ENCODE results near the gene LAMA2. TPM values are rescaled to one million over a fixed set of nuclear protein-coding genes. Genes with fewer than 3 reads are reported as not detected.

Gene LAMA2
- total and polyA plus RNA-seq, 2 donors (not counting 1 experiment from before 2014, with no cell fraction given): 19.5 to 67.5 TPM

DNA sequence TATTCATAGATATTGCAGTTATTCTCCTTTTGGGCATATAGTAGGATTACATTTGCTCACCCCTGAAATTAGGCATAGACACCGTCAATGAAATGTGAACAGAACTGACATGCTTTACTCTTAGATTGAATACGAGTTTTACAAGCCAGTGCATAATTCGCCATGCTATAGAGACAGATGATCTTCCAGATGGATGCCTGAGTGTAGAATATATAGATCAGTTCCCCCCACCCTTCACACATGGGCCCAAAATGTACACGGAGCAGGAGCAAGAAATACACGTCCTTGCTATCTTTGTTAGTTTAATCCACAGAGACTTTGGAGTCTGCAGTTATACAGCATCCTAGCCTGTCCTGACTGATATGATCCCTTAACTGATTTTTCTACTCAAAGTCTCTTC lies 47.4 kb downstream of the LAMA2 start:
- Histone ChIP-seq H3K27ac (ENCODE audit: insufficient read depth, low read length) (no peak overlapping the region), H3K4me2 (ENCODE audit: extremely low read depth, insufficient read depth, low read length) (no peak overlapping the region), H3K4me1 (ENCODE audit: control insufficient read depth, extremely low read depth, insufficient read depth, low read length) (no peaks in the 10 kb centered on the region), H4K20me1 (ENCODE audit: control insufficient read depth, extremely low read depth, insufficient read depth, low read length) (no peaks in the 10 kb centered on the region), H3K9ac (ENCODE audit: insufficient read depth, low read length) (no peak overlapping the region), H3K79me2 (ENCODE audit: control insufficient read depth, insufficient read depth, low read length) (no peaks in the 10 kb centered on the region), H3K9me3 (ENCODE audit: control insufficient read depth, insufficient read depth, low read depth, low read length) (no peaks in the 10 kb centered on the region), H3K27me3 (ENCODE audit: control insufficient read depth, insufficient read depth, low read length) (no peaks in the 10 kb centered on the region), H3K4me3 (replicated peaks in 1 of 4; ENCODE audit: control extremely low read depth in 1 of 4, insufficient read depth in 1 of 4, low read depth in 3 of 4, low read length in 4 of 4) (no peak overlapping the region), H2AFZ (ENCODE audit: low read length) (no peak overlapping the region), H3K36me3 (ENCODE audit: control insufficient read depth, insufficient read depth, low read length) (no peaks in the 10 kb centered on the region)
- DNase-seq (ENCODE audit: low read depth in 2 of 2): no peak
- TF ChIP-seq EZH2 (IDR thresholded peaks at IDR 0.05; ENCODE audit: low read length, missing control alignments): no peak
- TF ChIP-seq, protein P1, sequence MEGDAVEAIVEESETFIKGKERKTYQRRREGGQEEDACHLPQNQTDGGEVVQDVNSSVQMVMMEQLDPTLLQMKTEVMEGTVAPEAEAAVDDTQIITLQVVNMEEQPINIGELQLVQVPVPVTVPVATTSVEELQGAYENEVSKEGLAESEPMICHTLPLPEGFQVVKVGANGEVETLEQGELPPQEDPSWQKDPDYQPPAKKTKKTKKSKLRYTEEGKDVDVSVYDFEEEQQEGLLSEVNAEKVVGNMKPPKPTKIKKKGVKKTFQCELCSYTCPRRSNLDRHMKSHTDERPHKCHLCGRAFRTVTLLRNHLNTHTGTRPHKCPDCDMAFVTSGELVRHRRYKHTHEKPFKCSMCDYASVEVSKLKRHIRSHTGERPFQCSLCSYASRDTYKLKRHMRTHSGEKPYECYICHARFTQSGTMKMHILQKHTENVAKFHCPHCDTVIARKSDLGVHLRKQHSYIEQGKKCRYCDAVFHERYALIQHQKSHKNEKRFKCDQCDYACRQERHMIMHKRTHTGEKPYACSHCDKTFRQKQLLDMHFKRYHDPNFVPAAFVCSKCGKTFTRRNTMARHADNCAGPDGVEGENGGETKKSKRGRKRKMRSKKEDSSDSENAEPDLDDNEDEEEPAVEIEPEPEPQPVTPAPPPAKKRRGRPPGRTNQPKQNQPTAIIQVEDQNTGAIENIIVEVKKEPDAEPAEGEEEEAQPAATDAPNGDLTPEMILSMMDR (conservative IDR thresholded peaks at IDR 0.05 in 1 of 2, IDR thresholded peaks at IDR 0.05 in 1 of 2; ENCODE audit: low read depth in 1 of 2, low read length in 2 of 2): no peak

DNA sequence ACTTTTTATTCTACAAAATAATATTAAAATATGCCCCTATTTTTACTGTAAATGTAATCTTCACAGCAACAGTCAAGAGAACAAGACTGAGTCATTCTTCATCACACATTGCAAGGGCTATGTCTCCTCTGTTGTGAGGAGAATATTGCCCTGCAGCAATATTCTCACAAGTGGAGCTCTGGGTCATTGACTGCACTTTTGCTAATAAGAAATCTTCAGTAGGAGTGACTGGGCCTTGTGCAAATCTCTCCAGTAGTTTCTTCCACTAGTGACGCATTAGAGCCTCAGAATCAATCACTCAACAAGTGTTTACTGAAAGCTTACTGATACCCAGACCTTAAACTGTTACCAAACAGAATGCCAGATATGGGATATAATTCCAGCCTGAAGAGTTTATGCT lies 49.1 kb downstream of the LAMA2 start:
- H3K27ac ChIP-seq (ENCODE audit: insufficient read depth, low read length): no peak overlapping the region
- H4K20me1 ChIP-seq (ENCODE audit: control insufficient read depth, extremely low read depth, insufficient read depth, low read length): no peaks in the 10 kb centered on the region
- no peaks in the 10 kb centered on the region for H3K36me3 ChIP-seq (ENCODE audit: control insufficient read depth, insufficient read depth, low read length)
- no peaks in the 10 kb centered on the region for H3K27me3 ChIP-seq (ENCODE audit: control insufficient read depth, insufficient read depth, low read length)
- no peak overlapping the region for H3K4me2 ChIP-seq (ENCODE audit: extremely low read depth, insufficient read depth, low read length)
- TF ChIP-seq, protein P1 (conservative IDR thresholded peaks at IDR 0.05 in 1 of 2, IDR thresholded peaks at IDR 0.05 in 1 of 2; ENCODE audit: low read depth in 1 of 2, low read length in 2 of 2): no peak
- no peak for TF ChIP-seq EZH2 (IDR thresholded peaks at IDR 0.05; ENCODE audit: low read length, missing control alignments)
- H3K9ac ChIP-seq (ENCODE audit: insufficient read depth, low read length): no peak overlapping the region
- H3K4me3 ChIP-seq (replicated peaks in 1 of 4; ENCODE audit: control extremely low read depth in 1 of 4, insufficient read depth in 1 of 4, low read depth in 3 of 4, low read length in 4 of 4): no peak overlapping the region
- no peaks in the 10 kb centered on the region for H3K79me2 ChIP-seq (ENCODE audit: control insufficient read depth, insufficient read depth, low read length)
- no peak overlapping the region for H2AFZ ChIP-seq (ENCODE audit: low read length)
- DNase-seq (ENCODE audit: low read depth in 2 of 2): peak in 1 of 2 donors; percentile 49
- no peaks in the 10 kb centered on the region for H3K4me1 ChIP-seq (ENCODE audit: control insufficient read depth, extremely low read depth, insufficient read depth, low read length)
- no peaks in the 10 kb centered on the region for H3K9me3 ChIP-seq (ENCODE audit: control insufficient read depth, insufficient read depth, low read depth, low read length)

DNA sequence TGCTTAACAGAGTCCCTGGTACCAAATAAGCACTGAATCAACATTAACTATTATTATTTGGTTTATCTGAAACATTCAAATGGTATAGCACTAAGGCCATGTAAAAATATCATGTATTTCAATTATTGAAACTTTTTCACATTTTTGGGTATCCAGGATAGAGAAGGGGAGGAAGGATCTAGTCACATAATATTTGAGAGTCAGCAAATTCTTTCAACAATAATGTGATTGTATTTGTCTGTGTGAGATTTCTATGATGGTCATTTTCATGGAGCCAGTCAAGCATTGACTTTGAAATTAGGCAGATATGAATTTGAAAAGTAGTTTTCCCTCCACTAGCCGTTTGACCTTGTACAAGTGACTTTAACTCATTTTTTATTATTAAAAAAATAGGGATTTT lies 67.9 kb downstream of the LAMA2 start:
- H3K27me3 ChIP-seq (ENCODE audit: control insufficient read depth, insufficient read depth, low read length): no peaks in the 10 kb centered on the region
- no peaks in the 10 kb centered on the region for H3K9me3 ChIP-seq (ENCODE audit: control insufficient read depth, insufficient read depth, low read depth, low read length)
- TF ChIP-seq EZH2 (IDR thresholded peaks at IDR 0.05; ENCODE audit: low read length, missing control alignments): no peak
- TF ChIP-seq, protein P1 (conservative IDR thresholded peaks at IDR 0.05 in 1 of 2, IDR thresholded peaks at IDR 0.05 in 1 of 2; ENCODE audit: low read depth in 1 of 2, low read length in 2 of 2): no peak

More for the DNA sequence above, 67.9 kb downstream of the LAMA2 start:
- no peak overlapping the region for H2AFZ ChIP-seq (ENCODE audit: low read length)
- no peak overlapping the region for H3K4me3 ChIP-seq (replicated peaks in 1 of 4; ENCODE audit: control extremely low read depth in 1 of 4, insufficient read depth in 1 of 4, low read depth in 3 of 4, low read length in 4 of 4)
- no peaks in the 10 kb centered on the region for H4K20me1 ChIP-seq (ENCODE audit: control insufficient read depth, extremely low read depth, insufficient read depth, low read length)
- no peak overlapping the region for H3K4me2 ChIP-seq (ENCODE audit: extremely low read depth, insufficient read depth, low read length)
- no peaks in the 10 kb centered on the region for H3K79me2 ChIP-seq (ENCODE audit: control insufficient read depth, insufficient read depth, low read length)
- H3K36me3 ChIP-seq (ENCODE audit: control insufficient read depth, insufficient read depth, low read length): no peaks in the 10 kb centered on the region
- H3K4me1 ChIP-seq (ENCODE audit: control insufficient read depth, extremely low read depth, insufficient read depth, low read length): no peaks in the 10 kb centered on the region
- no peak for DNase-seq (ENCODE audit: low read depth in 2 of 2)
- H3K27ac ChIP-seq (ENCODE audit: insufficient read depth, low read length): no peak overlapping the region
- H3K9ac ChIP-seq (ENCODE audit: insufficient read depth, low read length): no peak overlapping the region

Measured in fibroblast of lung (primary cell).